ENCODE results near the gene DDI2.

DDI2 gene

DNA sequence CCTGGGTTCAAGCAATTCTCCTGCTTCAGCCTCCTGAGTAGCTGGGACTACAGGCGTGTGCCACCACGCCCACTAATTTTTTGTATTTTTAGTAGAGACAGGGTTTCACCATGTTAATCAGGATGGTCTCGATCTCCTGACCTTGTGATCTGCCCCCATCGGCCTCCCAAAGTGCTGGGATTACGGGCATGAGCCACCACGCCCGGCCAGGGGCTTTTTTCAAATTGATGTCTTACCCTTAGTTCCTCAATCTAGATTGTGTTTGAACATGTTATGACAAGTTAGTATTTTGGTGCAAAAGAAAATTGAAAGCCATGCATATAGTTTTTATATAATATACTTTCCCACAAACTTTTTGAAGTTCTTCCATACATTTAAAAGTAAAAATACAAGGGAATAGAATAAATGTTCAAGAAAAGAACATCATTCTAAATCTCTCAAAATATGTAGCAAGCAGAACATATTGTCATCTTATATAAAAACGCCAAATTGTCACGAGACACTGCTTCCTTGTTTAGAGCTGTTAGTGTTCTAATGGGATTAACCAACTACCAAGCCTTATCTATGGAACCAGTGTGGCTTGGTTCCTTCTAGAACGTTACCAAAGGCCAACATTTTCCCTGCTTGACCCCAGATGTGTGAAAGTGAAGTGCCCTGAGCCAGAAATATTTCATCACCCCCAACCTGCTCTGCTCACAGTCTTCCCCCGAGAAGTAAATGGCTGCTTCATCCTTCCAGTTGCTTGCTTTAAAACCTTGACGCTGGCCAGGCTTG, 57.3 kb downstream of the DDI2 start:
- TF ChIP-seq EZH2 (IDR thresholded peaks at IDR 0.05) (no peak), POLR2AphosphoS5 (IDR thresholded peaks at IDR 0.05; ENCODE audit: borderline replicate concordance, low read depth, low read length) (no peak), FOXP2 (optimal IDR thresholded peaks at IDR 0.05; ENCODE audit: control extremely low read depth, extremely low read length, insufficient read depth) (no peak)
- Histone ChIP-seq H3K36me3 (ENCODE audit: insufficient read depth, low read length) (no peaks in the 10 kb centered on the region), H3K9ac (ENCODE audit: insufficient read length) (no peak overlapping the region), H3K4me3 (no peak overlapping the region), H3K27ac (no peak overlapping the region), H3K9me3 (ENCODE audit: low read depth, low read length) (no peaks in the 10 kb centered on the region)
- no peak for DNase-seq (ENCODE audit: low read depth, low spot score)

- no peak for DNase-seq (ENCODE audit: low read depth, low spot score)
- H3K27ac ChIP-seq = no peak overlapping the region
- H3K9me3 ChIP-seq (ENCODE audit: low read depth, low read length) = no peaks in the 10 kb centered on the region
- no peak overlapping the region for H3K9ac ChIP-seq (ENCODE audit: insufficient read length)
- no peak for TF ChIP-seq EZH2 (IDR thresholded peaks at IDR 0.05)
- H3K36me3 ChIP-seq (ENCODE audit: insufficient read depth, low read length) = no peaks in the 10 kb centered on the region
- H3K4me3 ChIP-seq = no peak overlapping the region
Observed at GRCh38 chr1:15676010-15676409, 58.8 kb downstream of the DDI2 start.

DNA sequence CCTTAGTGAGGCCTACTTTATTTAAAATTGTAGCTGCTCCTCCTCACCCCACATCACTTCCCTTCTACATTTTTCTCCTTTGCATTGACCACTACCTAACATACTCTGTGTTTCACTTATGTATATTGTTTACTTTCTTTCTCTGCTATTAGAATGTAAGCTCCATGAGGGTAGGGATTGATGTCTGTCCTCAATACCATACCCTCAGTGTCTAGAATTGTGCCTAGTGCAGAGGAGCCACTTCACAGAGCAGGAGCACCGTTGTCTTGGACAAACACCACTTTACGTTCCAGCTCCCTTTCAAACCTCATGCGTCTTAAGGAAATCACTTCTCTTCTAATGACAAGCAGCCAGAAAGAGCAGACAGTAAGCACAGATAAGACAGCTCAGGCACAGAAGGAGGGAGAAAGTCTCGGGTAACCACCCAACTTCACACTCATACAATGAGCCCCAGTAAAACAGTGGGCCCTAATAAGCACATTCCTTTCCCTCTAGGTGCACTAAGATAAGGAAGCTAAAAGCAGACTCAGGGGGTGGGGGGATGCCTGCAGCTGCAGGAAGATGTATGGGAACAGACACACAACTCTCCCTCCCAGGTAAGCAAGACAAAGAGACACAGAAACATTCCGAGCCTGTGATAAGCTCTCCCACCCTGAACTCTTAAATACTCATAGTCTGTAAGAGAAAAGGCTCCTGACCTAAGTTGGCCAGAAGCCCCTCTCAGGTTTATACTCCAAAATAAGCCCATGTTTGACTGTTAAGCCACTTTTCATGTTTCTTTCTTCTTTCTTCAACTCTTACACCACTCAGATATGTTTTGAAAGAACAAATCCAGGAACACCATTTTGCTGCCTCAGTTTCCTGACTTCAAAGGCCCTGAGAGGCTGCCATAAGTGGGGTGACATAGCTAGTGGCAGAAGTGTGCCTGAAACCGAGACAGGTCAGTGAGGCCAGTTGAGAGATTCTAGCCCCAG, 59.7 kb downstream of the DDI2 start:
- DNase-seq (ENCODE audit: low read depth, low spot score) = no peak
- no peak overlapping the region for H3K27ac ChIP-seq
- no peaks in the 10 kb centered on the region for H3K36me3 ChIP-seq (ENCODE audit: insufficient read depth, low read length)
- TF ChIP-seq POLR2AphosphoS5 (IDR thresholded peaks at IDR 0.05; ENCODE audit: borderline replicate concordance, low read depth, low read length) = no peak
- no peak for TF ChIP-seq EZH2 (IDR thresholded peaks at IDR 0.05)
- TF ChIP-seq FOXP2 (optimal IDR thresholded peaks at IDR 0.05; ENCODE audit: control extremely low read depth, extremely low read length, insufficient read depth) = no peak
- no peaks in the 10 kb centered on the region for H3K9me3 ChIP-seq (ENCODE audit: low read depth, low read length)
- no peak overlapping the region for H3K4me3 ChIP-seq
- no peak overlapping the region for H3K9ac ChIP-seq (ENCODE audit: insufficient read length)

GRCh38 chr1:15678578-15678977, 61.3 kb downstream of the DDI2 start:
- Histone ChIP-seq H3K9ac (ENCODE audit: insufficient read length) (no peak overlapping the region), H3K27ac (no peak overlapping the region)
- DNase-seq (ENCODE audit: low read depth, low spot score) = no peak

GRCh38 chr1:15680131-15680530, 62.9 kb downstream of the DDI2 start:
- no peak overlapping the region for H3K4me3 ChIP-seq
- DNase-seq (ENCODE audit: low read depth, low spot score) = no peak
- no peak for TF ChIP-seq FOXP2 (optimal IDR thresholded peaks at IDR 0.05; ENCODE audit: control extremely low read depth, extremely low read length, insufficient read depth)
- TF ChIP-seq POLR2AphosphoS5 (IDR thresholded peaks at IDR 0.05; ENCODE audit: borderline replicate concordance, low read depth, low read length) = no peak
- TF ChIP-seq EZH2 (IDR thresholded peaks at IDR 0.05) = no peak
- no peak overlapping the region for H3K27ac ChIP-seq
- no peaks in the 10 kb centered on the region for H3K9me3 ChIP-seq (ENCODE audit: low read depth, low read length)
- no peak overlapping the region for H3K9ac ChIP-seq (ENCODE audit: insufficient read length)
- H3K36me3 ChIP-seq (ENCODE audit: insufficient read depth, low read length) = no peaks in the 10 kb centered on the region

More at GRCh38 chr1:15678578-15678977, 61.3 kb downstream of the DDI2 start:
- TF ChIP-seq FOXP2 (optimal IDR thresholded peaks at IDR 0.05; ENCODE audit: control extremely low read depth, extremely low read length, insufficient read depth) (no peak), POLR2AphosphoS5 (IDR thresholded peaks at IDR 0.05; ENCODE audit: borderline replicate concordance, low read depth, low read length) (no peak), EZH2 (IDR thresholded peaks at IDR 0.05) (no peak)
- Histone ChIP-seq H3K4me3 (no peak overlapping the region), H3K9me3 (ENCODE audit: low read depth, low read length) (no peaks in the 10 kb centered on the region), H3K36me3 (ENCODE audit: insufficient read depth, low read length) (no peaks in the 10 kb centered on the region)

- Histone ChIP-seq H3K9ac (ENCODE audit: insufficient read length) (no peak overlapping the region), H3K36me3 (ENCODE audit: insufficient read depth, low read length) (no peaks in the 10 kb centered on the region), H3K4me3 (no peak overlapping the region), H3K9me3 (ENCODE audit: low read depth, low read length) (no peaks in the 10 kb centered on the region), H3K27ac (no peak overlapping the region)
- TF ChIP-seq POLR2AphosphoS5 (IDR thresholded peaks at IDR 0.05; ENCODE audit: borderline replicate concordance, low read depth, low read length) (no peak), FOXP2 (optimal IDR thresholded peaks at IDR 0.05; ENCODE audit: control extremely low read depth, extremely low read length, insufficient read depth) (no peak), EZH2 (IDR thresholded peaks at IDR 0.05) (no peak)
- no peak for DNase-seq (ENCODE audit: low read depth, low spot score)
Observed at GRCh38 chr1:15680561-15681348, 63.5 kb downstream of the DDI2 start.

DNA sequence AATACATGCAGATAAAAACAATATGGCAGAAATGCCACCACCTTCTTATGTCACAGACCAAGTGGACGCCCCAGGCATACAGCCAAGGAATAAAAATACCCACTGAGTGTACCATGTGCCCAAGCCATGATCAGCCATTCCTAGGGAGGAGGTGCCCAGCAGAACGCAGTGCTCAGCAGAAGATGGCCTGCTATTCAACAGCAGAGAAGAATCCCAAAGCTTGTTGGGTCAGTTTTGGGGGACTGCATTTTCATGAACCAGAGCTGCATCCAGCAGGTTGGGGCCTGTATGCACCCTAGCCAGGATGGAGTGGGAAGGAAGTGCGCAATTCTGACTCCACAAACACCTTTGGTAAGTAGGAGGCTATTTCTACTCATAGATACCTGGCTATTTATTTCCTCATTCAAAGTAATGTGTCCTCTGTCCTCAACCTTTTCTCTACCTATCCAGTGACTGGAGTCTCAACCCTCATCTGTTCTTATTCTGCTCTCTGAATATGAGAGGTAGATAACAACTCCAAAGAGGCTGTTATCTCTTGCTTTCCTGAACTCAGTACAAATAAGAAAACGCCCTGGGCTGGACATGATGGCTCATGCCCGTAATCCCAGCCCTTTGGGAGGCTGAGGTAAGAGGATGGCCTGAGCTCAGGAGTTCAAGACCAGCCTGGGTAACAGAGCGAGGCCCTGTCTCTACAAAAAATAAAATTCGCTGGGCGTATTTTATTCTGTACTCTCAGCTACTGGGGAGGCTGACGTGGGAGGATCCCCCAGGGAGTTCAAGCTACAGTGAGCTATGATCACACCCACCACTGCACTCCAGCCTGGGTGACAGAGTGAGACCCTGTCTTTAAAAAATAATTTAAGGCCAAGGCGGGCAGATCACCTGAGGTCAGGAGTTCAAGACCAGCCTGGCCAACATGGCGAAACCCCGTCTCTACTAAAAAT, 64.4 kb downstream of the DDI2 start:
- H3K4me3 ChIP-seq = no peak overlapping the region
- DNase-seq (ENCODE audit: low read depth, low spot score) = no peak
- no peaks in the 10 kb centered on the region for H3K9me3 ChIP-seq (ENCODE audit: low read depth, low read length)
- H3K36me3 ChIP-seq (ENCODE audit: insufficient read depth, low read length) = no peaks in the 10 kb centered on the region
- no peak for TF ChIP-seq POLR2AphosphoS5 (IDR thresholded peaks at IDR 0.05; ENCODE audit: borderline replicate concordance, low read depth, low read length)
- no peak for TF ChIP-seq EZH2 (IDR thresholded peaks at IDR 0.05)
- TF ChIP-seq FOXP2 (optimal IDR thresholded peaks at IDR 0.05; ENCODE audit: control extremely low read depth, extremely low read length, insufficient read depth) = no peak
- H3K27ac ChIP-seq = no peak overlapping the region
- no peak overlapping the region for H3K9ac ChIP-seq (ENCODE audit: insufficient read length)

Measured in SK-N-MC (cell line).